ENCODE results near the gene ZNF143.
"Not testable (repeated sequence)": the region's sequence is repeated elsewhere in the genome, so short reads cannot be mapped to it uniquely, and the experiment has no call there.

ZNF143 gene

DNA sequence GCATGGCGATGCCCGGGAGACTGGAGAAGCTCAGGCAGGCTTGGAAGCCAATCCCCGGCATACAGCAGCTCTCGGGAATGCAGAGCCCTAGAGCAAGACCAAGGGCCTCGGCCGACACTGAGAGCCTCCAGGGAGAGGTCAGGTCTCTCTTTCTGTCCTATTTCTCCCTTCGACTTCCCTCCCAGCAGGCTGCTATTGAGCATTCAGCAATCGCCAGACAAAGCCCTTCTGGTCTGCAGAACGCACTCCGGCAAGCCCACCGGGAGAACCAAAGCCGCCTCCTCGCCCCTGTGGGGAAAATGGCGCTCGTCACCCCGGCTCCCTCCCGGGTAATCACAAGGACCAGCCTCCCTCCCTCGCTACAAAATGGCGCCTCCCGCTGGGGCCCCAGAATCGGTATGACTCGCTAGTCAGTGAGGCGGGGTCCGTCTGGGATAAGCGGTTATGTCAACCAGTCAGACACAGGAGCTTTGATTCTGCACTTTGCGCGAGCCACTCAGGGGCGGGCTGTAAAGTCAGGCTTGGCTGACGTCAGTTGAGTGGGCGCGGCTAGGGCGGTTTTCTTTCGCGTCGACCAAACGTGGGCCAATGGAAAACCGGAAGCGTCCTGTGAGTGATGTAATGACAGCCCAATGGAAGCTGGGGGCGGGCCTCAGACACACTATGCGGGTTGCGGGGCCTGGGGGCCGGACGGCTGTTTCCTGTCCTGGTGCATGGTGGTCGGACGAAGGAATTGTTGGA is at the start of gene ZNF143:
Gene ZNF143 (plus strand): TSS at position 691 of the 741 bp plus-strand sequence. CDS start 10,297 bp downstream, outside the sequence.
- peak within 1 kb of the TSS; percentile 99 to 100 for H3K27ac ChIP-seq (ENCODE audit: low read depth in 2 of 2, low read length in 2 of 2)
- H3K36me3 ChIP-seq (ENCODE audit: control insufficient read depth in 2 of 2, insufficient read depth in 2 of 2, low read length in 2 of 2), result peaks cover 0 to 3% of the 10 kb centered on the region in 2 donors

DNA sequence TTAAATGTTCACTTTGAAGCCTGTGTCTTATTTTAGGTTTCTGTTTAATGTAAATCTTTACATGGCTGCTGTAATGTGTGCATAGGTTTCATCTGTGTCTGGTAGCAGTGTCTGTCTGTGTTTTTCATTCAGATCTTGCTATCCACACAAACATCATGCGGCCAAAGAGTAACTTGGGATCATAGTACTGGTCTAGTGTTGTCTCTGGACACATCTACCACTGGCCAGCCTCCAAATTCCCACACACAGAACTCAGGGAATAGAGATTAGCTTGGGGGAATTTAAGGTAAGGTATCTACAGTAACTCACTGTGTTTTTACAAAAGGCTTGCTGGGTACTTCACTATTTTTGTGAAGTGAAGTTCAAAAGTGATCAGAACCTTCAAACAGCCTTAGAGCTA is 32.1 kb upstream of the ZNF143 start:
- Histone ChIP-seq H3K4me1 (ENCODE audit: control insufficient read depth in 2 of 2, insufficient read depth in 2 of 2, low read length in 2 of 2) (no peaks in the 10 kb centered on the region), H3K9me3 (ENCODE audit: control insufficient read depth in 2 of 2, low read length in 2 of 2) (no peaks in the 10 kb centered on the region), H3K4me3 (ENCODE audit: low read length in 2 of 2) (no peak overlapping the region), H3K27me3 (ENCODE audit: control insufficient read depth in 2 of 2, insufficient read depth in 2 of 2, low read length in 2 of 2) (no peaks in the 10 kb centered on the region), H3K36me3 (ENCODE audit: control insufficient read depth in 2 of 2, insufficient read depth in 2 of 2, low read length in 2 of 2) (peaks cover 47 to 69% of the 10 kb centered on the region in 2 donors), H3K27ac (ENCODE audit: low read depth in 2 of 2, low read length in 2 of 2) (no peak overlapping the region), H3K9ac (ENCODE audit: low read depth in 1 of 2, low read length in 2 of 2) (no peak overlapping the region)

More for the DNA sequence above, at the start of gene ZNF143:
- Histone ChIP-seq H3K9me3 (ENCODE audit: control insufficient read depth in 2 of 2, low read length in 2 of 2) (no peaks in the 10 kb centered on the region), H3K4me1 (ENCODE audit: control insufficient read depth in 2 of 2, insufficient read depth in 2 of 2, low read length in 2 of 2) (peaks cover 5 to 6% of the 10 kb centered on the region in 2 donors), H3K4me3 (ENCODE audit: low read length in 2 of 2) (peak within 1 kb of the TSS; percentile 91 to 100), H3K27me3 (ENCODE audit: control insufficient read depth in 2 of 2, insufficient read depth in 2 of 2, low read length in 2 of 2) (no peaks in the 10 kb centered on the region), H3K9ac (ENCODE audit: low read depth in 1 of 2, low read length in 2 of 2) (peak within 1 kb of the TSS; percentile 99 to 100)

- no peak overlapping the region for H3K4me3 ChIP-seq (ENCODE audit: low read length in 2 of 2)
- no peak overlapping the region for H3K9ac ChIP-seq (ENCODE audit: low read depth in 1 of 2, low read length in 2 of 2)
- H3K27ac ChIP-seq (ENCODE audit: low read depth in 2 of 2, low read length in 2 of 2), result no peak overlapping the region
- no peaks in the 10 kb centered on the region for H3K27me3 ChIP-seq (ENCODE audit: control insufficient read depth in 2 of 2, insufficient read depth in 2 of 2, low read length in 2 of 2)
- peaks cover 35 to 55% of the 10 kb centered on the region in 2 donors for H3K36me3 ChIP-seq (ENCODE audit: control insufficient read depth in 2 of 2, insufficient read depth in 2 of 2, low read length in 2 of 2)
- no peaks in the 10 kb centered on the region for H3K9me3 ChIP-seq (ENCODE audit: control insufficient read depth in 2 of 2, low read length in 2 of 2)
- H3K4me1 ChIP-seq (ENCODE audit: control insufficient read depth in 2 of 2, insufficient read depth in 2 of 2, low read length in 2 of 2), result no peaks in the 10 kb centered on the region
These were observed 22.2 kb upstream of the ZNF143 start for GRCh38 chr11:9438611-9439010.

- Histone ChIP-seq H3K27ac (ENCODE audit: low read depth in 2 of 2, low read length in 2 of 2) (no peak overlapping the region), H3K4me1 (ENCODE audit: control insufficient read depth in 2 of 2, insufficient read depth in 2 of 2, low read length in 2 of 2) (no peaks in the 10 kb centered on the region), H3K27me3 (ENCODE audit: control insufficient read depth in 2 of 2, insufficient read depth in 2 of 2, low read length in 2 of 2) (no peaks in the 10 kb centered on the region), H3K4me3 (ENCODE audit: low read length in 2 of 2) (no peak overlapping the region), H3K9ac (ENCODE audit: low read depth in 1 of 2, low read length in 2 of 2) (no peak overlapping the region), H3K9me3 (ENCODE audit: control insufficient read depth in 2 of 2, low read length in 2 of 2) (peaks cover 0 to under 1% of the 10 kb centered on the region in 2 donors), H3K36me3 (ENCODE audit: control insufficient read depth in 2 of 2, insufficient read depth in 2 of 2, low read length in 2 of 2) (peaks cover 7 to 24% of the 10 kb centered on the region in 2 donors)
These were observed 14.6 kb upstream of the ZNF143 start for GRCh38 chr11:9446230-9446629.

DNA sequence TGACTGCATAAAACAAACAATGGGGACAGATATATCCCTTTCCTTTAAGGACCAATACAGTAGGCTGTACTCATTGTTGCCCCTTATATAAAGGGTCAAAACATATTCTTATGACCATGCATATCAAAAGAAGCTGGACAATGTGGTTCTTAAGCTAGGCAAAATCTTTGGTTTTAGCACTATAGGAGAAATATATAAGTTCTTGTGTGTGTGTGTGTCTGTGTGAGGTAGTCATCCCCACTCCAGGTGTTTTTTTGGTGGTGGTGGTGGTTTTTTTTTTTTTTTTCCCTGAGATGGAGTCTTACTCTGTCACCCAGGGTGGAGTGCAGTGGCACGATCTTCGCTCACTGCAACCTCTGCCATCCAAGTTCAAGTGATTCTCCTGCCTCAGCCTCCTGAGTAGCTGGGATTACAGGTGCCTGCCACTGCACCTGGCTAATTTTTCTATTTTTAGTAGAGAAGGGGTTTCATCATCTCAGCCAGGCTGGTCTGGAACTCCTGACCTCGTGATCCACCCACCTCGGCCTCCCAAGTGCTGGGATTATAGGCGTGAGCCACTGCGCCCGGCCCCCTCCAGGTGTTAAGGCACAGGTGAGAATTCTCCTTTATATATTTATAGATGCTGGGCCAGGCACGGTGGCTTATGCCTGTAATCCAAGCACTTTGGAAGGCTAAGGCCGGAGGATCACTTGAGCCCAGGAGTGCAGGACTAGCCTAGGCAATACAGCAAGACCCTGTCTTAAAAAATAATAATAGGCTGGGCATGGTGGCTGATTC is 12.0 kb upstream of the ZNF143 start:
- H3K27ac ChIP-seq (ENCODE audit: low read depth in 2 of 2, low read length in 2 of 2), result no peak overlapping the region
- H3K4me3 ChIP-seq (ENCODE audit: low read length in 2 of 2), result no peak overlapping the region
- peaks cover 0 to 7% of the 10 kb centered on the region in 2 donors for H3K36me3 ChIP-seq (ENCODE audit: control insufficient read depth in 2 of 2, insufficient read depth in 2 of 2, low read length in 2 of 2)
- H3K9ac ChIP-seq (ENCODE audit: low read depth in 1 of 2, low read length in 2 of 2), result no peak overlapping the region
- H3K27me3 ChIP-seq (ENCODE audit: control insufficient read depth in 2 of 2, insufficient read depth in 2 of 2, low read length in 2 of 2), result no peaks in the 10 kb centered on the region
- peaks cover 0 to 6% of the 10 kb centered on the region in 2 donors for H3K9me3 ChIP-seq (ENCODE audit: control insufficient read depth in 2 of 2, low read length in 2 of 2)
- no peaks in the 10 kb centered on the region for H3K4me1 ChIP-seq (ENCODE audit: control insufficient read depth in 2 of 2, insufficient read depth in 2 of 2, low read length in 2 of 2)

- H3K36me3 ChIP-seq (ENCODE audit: control insufficient read depth in 2 of 2, insufficient read depth in 2 of 2, low read length in 2 of 2); H3K9me3 ChIP-seq (ENCODE audit: control insufficient read depth in 2 of 2, low read length in 2 of 2); H3K4me3 ChIP-seq (ENCODE audit: low read length in 2 of 2); H3K4me1 ChIP-seq (ENCODE audit: control insufficient read depth in 2 of 2, insufficient read depth in 2 of 2, low read length in 2 of 2); H3K9ac ChIP-seq (ENCODE audit: low read depth in 1 of 2, low read length in 2 of 2); H3K27ac ChIP-seq (ENCODE audit: low read depth in 2 of 2, low read length in 2 of 2); H3K27me3 ChIP-seq (ENCODE audit: control insufficient read depth in 2 of 2, insufficient read depth in 2 of 2, low read length in 2 of 2): not testable (repeated sequence)
These were observed 8.8 kb upstream of the ZNF143 start for GRCh38 chr11:9452023-9452422.

GRCh38 chr11:9455722-9456121 is 5.1 kb upstream of the ZNF143 start:
- no peak overlapping the region for H3K9ac ChIP-seq (ENCODE audit: low read depth in 1 of 2, low read length in 2 of 2)
- H3K9me3 ChIP-seq (ENCODE audit: control insufficient read depth in 2 of 2, low read length in 2 of 2), result peaks cover 0 to 6% of the 10 kb centered on the region in 2 donors
- no peak overlapping the region for H3K27ac ChIP-seq (ENCODE audit: low read depth in 2 of 2, low read length in 2 of 2)
- H3K4me1 ChIP-seq (ENCODE audit: control insufficient read depth in 2 of 2, insufficient read depth in 2 of 2, low read length in 2 of 2), result peaks cover 0 to 4% of the 10 kb centered on the region in 2 donors
- H3K36me3 ChIP-seq (ENCODE audit: control insufficient read depth in 2 of 2, insufficient read depth in 2 of 2, low read length in 2 of 2), result peaks cover 0 to 3% of the 10 kb centered on the region in 2 donors
- H3K4me3 ChIP-seq (ENCODE audit: low read length in 2 of 2), result no peak overlapping the region
- no peaks in the 10 kb centered on the region for H3K27me3 ChIP-seq (ENCODE audit: control insufficient read depth in 2 of 2, insufficient read depth in 2 of 2, low read length in 2 of 2)

GRCh38 chr11:9459667-9460321 is 1.0 kb upstream of the ZNF143 start:
- peak overlapping the region; percentile 99 to 100 for H3K9ac ChIP-seq (ENCODE audit: low read depth in 1 of 2, low read length in 2 of 2)
- H3K4me1 ChIP-seq (ENCODE audit: control insufficient read depth in 2 of 2, insufficient read depth in 2 of 2, low read length in 2 of 2), result peaks cover 5 to 6% of the 10 kb centered on the region in 2 donors
- peak overlapping the region; percentile 98 to 100 for H3K27ac ChIP-seq (ENCODE audit: low read depth in 2 of 2, low read length in 2 of 2)
- no peaks in the 10 kb centered on the region for H3K9me3 ChIP-seq (ENCODE audit: control insufficient read depth in 2 of 2, low read length in 2 of 2)
- peak overlapping the region; percentile 91 to 100 for H3K4me3 ChIP-seq (ENCODE audit: low read length in 2 of 2)
- no peaks in the 10 kb centered on the region for H3K27me3 ChIP-seq (ENCODE audit: control insufficient read depth in 2 of 2, insufficient read depth in 2 of 2, low read length in 2 of 2)
- peaks cover 0 to 3% of the 10 kb centered on the region in 2 donors for H3K36me3 ChIP-seq (ENCODE audit: control insufficient read depth in 2 of 2, insufficient read depth in 2 of 2, low read length in 2 of 2)

- peaks cover 0 to 3% of the 10 kb centered on the region in 2 donors for H3K36me3 ChIP-seq (ENCODE audit: control insufficient read depth in 2 of 2, insufficient read depth in 2 of 2, low read length in 2 of 2)
- no peaks in the 10 kb centered on the region for H3K9me3 ChIP-seq (ENCODE audit: control insufficient read depth in 2 of 2, low read length in 2 of 2)
- H3K4me1 ChIP-seq (ENCODE audit: control insufficient read depth in 2 of 2, insufficient read depth in 2 of 2, low read length in 2 of 2), result peaks cover 5 to 6% of the 10 kb centered on the region in 2 donors
These were observed 399 bp downstream of the ZNF143 start for GRCh38 chr11:9461063-9461759.

More at GRCh38 chr11:9461063-9461759, 399 bp downstream of the ZNF143 start:
- Histone ChIP-seq H3K4me3 (ENCODE audit: low read length in 2 of 2) (peak overlapping the region; percentile 84 to 86), H3K27me3 (ENCODE audit: control insufficient read depth in 2 of 2, insufficient read depth in 2 of 2, low read length in 2 of 2) (no peaks in the 10 kb centered on the region), H3K27ac (ENCODE audit: low read depth in 2 of 2, low read length in 2 of 2) (peak overlapping the region; percentile 97 to 99), H3K9ac (ENCODE audit: low read depth in 1 of 2, low read length in 2 of 2) (peak overlapping the region; percentile 88 to 97)
